HepG2 (cell line): ENCODE data around the gene CDT1. TPM values are rescaled to one million over a fixed set of nuclear protein-coding genes. Genes with fewer than 3 reads are reported as not detected.

Experiments used
- CBX2 ChIP-seq, 2 experiments: fragments of 200-600 bp in 1 of 2; sonication (generic); formaldehyde crosslinking in 1 of 2; IDR thresholded peaks; 2 replicates each; pipeline versions ENCODE4 v1.7.0 to v1.8.1; 2018 to 2022; ENCODE audit warnings: low read depth in 2 of 2, low read length in 1 of 2, mild to moderate bottlenecking in 1 of 2, missing genetic modification reagents in 1 of 2
- IRX3 ChIP-seq: sonication (generic); formaldehyde crosslinking; IDR thresholded peaks from 2 replicates; pipeline ENCODE4 v1.8.1; 2023; ENCODE audit warnings: mild to moderate bottlenecking, low read depth, missing genetic modification reagents, borderline replicate concordance
- KDM5B ChIP-seq: sonication (generic); formaldehyde crosslinking; IDR thresholded peaks from 2 replicates; pipeline ENCODE4 v1.4.0; 2020; ENCODE audit warnings: missing genetic modification reagents, mild to moderate bottlenecking, borderline replicate concordance
- KMT2B ChIP-seq: IDR thresholded peaks from 2 replicates; pipeline ENCODE4 v1.6.1; 2016; ENCODE audit warnings: missing genetic modification reagents, missing compliant biosample characterization
- MBD4 ChIP-seq: IDR thresholded peaks from 2 replicates; pipeline ENCODE4 v1.6.1; 2012; ENCODE audit warnings: low read length, inconsistent platforms, borderline replicate concordance
- MXI1 ChIP-seq: IDR thresholded peaks from 3 replicates; pipeline ENCODE4 v1.6.1; 2012; ENCODE audit warnings: low read depth, low read length, inconsistent platforms, borderline replicate concordance
- NBN ChIP-seq: fragments of 450-650 bp; conservative IDR thresholded peaks from 2 replicates; pipeline ENCODE4 v1.6.1; 2017
- RARA ChIP-seq: IDR thresholded peaks from 2 replicates; pipeline ENCODE4 v1.6.1; 2016; ENCODE audit warnings: missing genetic modification reagents, missing compliant biosample characterization
- RBAK ChIP-seq: sonication (generic); formaldehyde crosslinking; IDR thresholded peaks from 2 replicates; pipeline ENCODE4 v1.5.1; 2020; ENCODE audit warnings: mild to moderate bottlenecking, missing genetic modification reagents
- REPIN1 ChIP-seq: sonication (generic); formaldehyde crosslinking; IDR thresholded peaks from 2 replicates; pipeline ENCODE4 v1.8.0; 2022; ENCODE audit warnings: missing genetic modification reagents, low read depth, mild to moderate bottlenecking, borderline replicate concordance
- TCF12 ChIP-seq, 2 experiments: fragments of 450-650 bp in 1 of 2; sonication (generic) in 1 of 2; formaldehyde crosslinking in 1 of 2; IDR thresholded peaks; 2 replicates each; pipeline versions ENCODE4 v1.6.1 to v1.8.0; 2017 to 2022; ENCODE audit warnings: antibody characterized with exemption in 1 of 2, mild to moderate bottlenecking in 1 of 2, missing genetic modification reagents in 1 of 2, moderate library complexity in 1 of 2
- ZFP41 ChIP-seq: sonication (generic); formaldehyde crosslinking; IDR thresholded peaks from 2 replicates; pipeline ENCODE4 v1.4.0; 2020; ENCODE audit warnings: mild to moderate bottlenecking, missing genetic modification reagents, borderline replicate concordance
- ZFY ChIP-seq: sonication (generic); formaldehyde crosslinking; IDR thresholded peaks from 2 replicates; pipeline ENCODE4 v1.4.0; 2020; ENCODE audit warnings: missing genetic modification reagents
- ZNF7 ChIP-seq: IDR thresholded peaks from 2 replicates; pipeline ENCODE4 v1.6.1; 2016; ENCODE audit warnings: missing biosample characterization, missing genetic modification reagents
- ZNF75D ChIP-seq: sonication (generic); formaldehyde crosslinking; IDR thresholded peaks from 2 replicates; pipeline ENCODE4 v1.8.1; 2023; ENCODE audit warnings: missing genetic modification reagents, mild to moderate bottlenecking, borderline replicate concordance
- ZNF83 ChIP-seq: sonication (generic); formaldehyde crosslinking; IDR thresholded peaks from 2 replicates; pipeline ENCODE4 v1.4.0; 2020; ENCODE audit warnings: missing genetic modification reagents, mild to moderate bottlenecking, borderline replicate concordance
- polyA plus RNA-seq, 8 experiments: library from polyadenylated mRNA; depleted of rRNA in 3 of 8; stranded (reverse) in 7 of 8; unstranded in 1 of 8; fragments of >200 nt; fragmentation: Illumina TruSeq in 4 of 8; extraction: Trizol in 4 of 8; gene quantifications; 2 replicates each; pipeline versions ENCODE4 v1.2.1 to v1.2.3, GENCODE V29; 2011 to 2016; ENCODE audit warnings: low read depth in 4 of 8, missing spikeins in 1 of 8, mixed read lengths in 1 of 8; ENCODE audit not compliant: insufficient read depth in 1 of 8
- total RNA-seq, 5 experiments: library from RNA; depleted of rRNA; stranded (reverse); fragments of >200 nt; fragmentation: Illumina TruSeq; extraction: Trizol; gene quantifications; 2 replicates each; pipeline ENCODE4 v1.2.3, GENCODE V29; 2016; ENCODE audit warnings: low read depth in 1 of 5
- TF ChIP-seq, protein P1 (sequence below), 2 experiments: sonication (generic) in 1 of 2; formaldehyde crosslinking in 1 of 2; IDR thresholded peaks; 2 replicates each; pipeline versions ENCODE4 v1.6.1 to v1.9.0; 2014 to 2022; ENCODE audit warnings: antibody characterized with exemption in 1 of 2, borderline replicate concordance in 1 of 2, inconsistent platforms in 1 of 2, low read depth in 1 of 2, missing genetic modification reagents in 1 of 2
- TF ChIP-seq, protein P2 (sequence below): sonication (generic); formaldehyde crosslinking; IDR thresholded peaks from 2 replicates; pipeline ENCODE4 v1.5.0; 2020; ENCODE audit warnings: mild to moderate bottlenecking, missing genetic modification reagents
- TF ChIP-seq, protein P3 (sequence below), 2 experiments: fragments of 450-650 bp in 1 of 2; sonication (generic) in 1 of 2; formaldehyde crosslinking; IDR thresholded peaks; 2 replicates each; pipeline versions ENCODE4 v1.5.0 to v1.8.0; 2020 to 2022; ENCODE audit warnings: mild to moderate bottlenecking in 1 of 2, missing genetic modification reagents in 1 of 2

The CDT1 gene
- total and polyA plus RNA-seq, 2 of the 13 experiments (the other 11 are each of a cell fraction or from before 2014, with no cell fraction given): 23.1 to 23.8 TPM

DNA sequence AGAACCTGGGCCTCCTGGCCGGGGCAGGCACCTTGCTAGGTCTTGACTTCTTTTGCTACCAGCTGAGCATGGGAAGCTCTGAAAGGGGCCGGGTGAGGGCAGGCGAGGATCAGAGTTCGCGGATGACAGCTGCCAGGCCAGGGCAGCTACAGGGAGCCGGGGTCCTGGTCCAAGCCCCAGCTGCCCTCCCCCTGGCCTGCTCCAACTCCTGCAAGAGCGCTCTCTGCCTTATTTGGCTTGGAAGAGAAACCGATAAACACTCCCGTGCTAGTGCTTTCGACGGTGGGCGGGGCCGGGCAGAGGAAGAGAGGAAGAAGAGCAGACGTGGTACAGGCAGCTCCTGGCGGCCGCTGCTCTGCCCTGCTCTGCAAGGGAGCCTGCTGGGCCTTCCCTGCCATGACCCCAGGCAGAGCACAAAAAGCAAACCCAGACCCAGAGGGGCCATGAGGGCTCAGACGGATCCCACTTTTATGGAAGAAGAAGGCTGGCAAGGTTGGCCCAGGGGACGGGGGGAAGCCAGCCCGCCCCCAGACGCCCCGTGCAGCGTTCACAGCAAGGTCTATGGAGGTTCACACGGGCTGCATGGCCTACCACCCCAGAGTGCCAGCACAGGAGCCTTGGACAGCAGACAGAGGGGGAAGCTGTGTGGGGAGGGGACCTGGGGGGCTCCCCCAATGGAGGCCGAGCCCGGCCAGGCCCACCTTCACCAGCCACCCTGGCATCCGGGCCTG lies 44.2 kb upstream of the CDT1 start (continued):
- TF ChIP-seq, protein P1, sequence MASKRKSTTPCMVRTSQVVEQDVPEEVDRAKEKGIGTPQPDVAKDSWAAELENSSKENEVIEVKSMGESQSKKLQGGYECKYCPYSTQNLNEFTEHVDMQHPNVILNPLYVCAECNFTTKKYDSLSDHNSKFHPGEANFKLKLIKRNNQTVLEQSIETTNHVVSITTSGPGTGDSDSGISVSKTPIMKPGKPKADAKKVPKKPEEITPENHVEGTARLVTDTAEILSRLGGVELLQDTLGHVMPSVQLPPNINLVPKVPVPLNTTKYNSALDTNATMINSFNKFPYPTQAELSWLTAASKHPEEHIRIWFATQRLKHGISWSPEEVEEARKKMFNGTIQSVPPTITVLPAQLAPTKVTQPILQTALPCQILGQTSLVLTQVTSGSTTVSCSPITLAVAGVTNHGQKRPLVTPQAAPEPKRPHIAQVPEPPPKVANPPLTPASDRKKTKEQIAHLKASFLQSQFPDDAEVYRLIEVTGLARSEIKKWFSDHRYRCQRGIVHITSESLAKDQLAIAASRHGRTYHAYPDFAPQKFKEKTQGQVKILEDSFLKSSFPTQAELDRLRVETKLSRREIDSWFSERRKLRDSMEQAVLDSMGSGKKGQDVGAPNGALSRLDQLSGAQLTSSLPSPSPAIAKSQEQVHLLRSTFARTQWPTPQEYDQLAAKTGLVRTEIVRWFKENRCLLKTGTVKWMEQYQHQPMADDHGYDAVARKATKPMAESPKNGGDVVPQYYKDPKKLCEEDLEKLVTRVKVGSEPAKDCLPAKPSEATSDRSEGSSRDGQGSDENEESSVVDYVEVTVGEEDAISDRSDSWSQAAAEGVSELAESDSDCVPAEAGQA (IDR thresholded peaks at IDR 0.05; ENCODE audit: low read depth): no peak
- TF ChIP-seq, protein P1 (CRISPR knock-in tag; IDR thresholded peaks at IDR 0.05; ENCODE audit: borderline replicate concordance): no peak
- TF ChIP-seq RBAK (CRISPR knock-in tag): 0 out of 2 replicates have a peak, but pooled peaks have one; percentile 6
- TF ChIP-seq ZFP41 (CRISPR knock-in tag): no peak
- peak; percentile 82; the same call in 1 of the 2 replicates for TF ChIP-seq KDM5B (CRISPR knock-in tag)
- TF ChIP-seq TCF12 (IDR thresholded peaks at IDR 0.05): no peak
- TF ChIP-seq TCF12 (CRISPR knock-in tag; IDR thresholded peaks at IDR 0.05): no peak
- no peak for TF ChIP-seq MBD4
- peak; percentile 91; the same call in 1 of the 3 replicates for TF ChIP-seq MXI1
- TF ChIP-seq, protein P2, sequence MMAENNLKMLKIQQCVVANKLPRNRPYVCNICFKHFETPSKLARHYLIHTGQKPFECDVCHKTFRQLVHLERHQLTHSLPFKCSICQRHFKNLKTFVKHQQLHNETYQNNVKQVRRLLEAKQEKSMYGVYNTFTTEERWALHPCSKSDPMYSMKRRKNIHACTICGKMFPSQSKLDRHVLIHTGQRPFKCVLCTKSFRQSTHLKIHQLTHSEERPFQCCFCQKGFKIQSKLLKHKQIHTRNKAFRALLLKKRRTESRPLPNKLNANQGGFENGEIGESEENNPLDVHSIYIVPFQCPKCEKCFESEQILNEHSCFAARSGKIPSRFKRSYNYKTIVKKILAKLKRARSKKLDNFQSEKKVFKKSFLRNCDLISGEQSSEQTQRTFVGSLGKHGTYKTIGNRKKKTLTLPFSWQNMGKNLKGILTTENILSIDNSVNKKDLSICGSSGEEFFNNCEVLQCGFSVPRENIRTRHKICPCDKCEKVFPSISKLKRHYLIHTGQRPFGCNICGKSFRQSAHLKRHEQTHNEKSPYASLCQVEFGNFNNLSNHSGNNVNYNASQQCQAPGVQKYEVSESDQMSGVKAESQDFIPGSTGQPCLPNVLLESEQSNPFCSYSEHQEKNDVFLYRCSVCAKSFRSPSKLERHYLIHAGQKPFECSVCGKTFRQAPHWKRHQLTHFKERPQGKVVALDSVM (CRISPR knock-in tag): 0 out of 2 replicates have a peak, but pooled peaks have one; percentile 23
- peak; percentile 80 for TF ChIP-seq ZFY (CRISPR knock-in tag)
- peak; percentile 54 for TF ChIP-seq RARA (CRISPR knock-in tag)
- TF ChIP-seq, protein P3, sequence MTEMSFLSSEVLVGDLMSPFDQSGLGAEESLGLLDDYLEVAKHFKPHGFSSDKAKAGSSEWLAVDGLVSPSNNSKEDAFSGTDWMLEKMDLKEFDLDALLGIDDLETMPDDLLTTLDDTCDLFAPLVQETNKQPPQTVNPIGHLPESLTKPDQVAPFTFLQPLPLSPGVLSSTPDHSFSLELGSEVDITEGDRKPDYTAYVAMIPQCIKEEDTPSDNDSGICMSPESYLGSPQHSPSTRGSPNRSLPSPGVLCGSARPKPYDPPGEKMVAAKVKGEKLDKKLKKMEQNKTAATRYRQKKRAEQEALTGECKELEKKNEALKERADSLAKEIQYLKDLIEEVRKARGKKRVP (CRISPR knock-in tag; IDR thresholded peaks at IDR 0.05): no peak
- no peak for TF ChIP-seq ZNF83
- 0 out of 2 replicates have a peak, but pooled peaks have one; percentile 21 for TF ChIP-seq KMT2B
- no peak for TF ChIP-seq ZNF75D (CRISPR knock-in tag)
- TF ChIP-seq IRX3 (CRISPR knock-in tag): 0 out of 2 replicates have a peak, but pooled peaks have one; percentile 41
- peak; percentile 49; the same call in 1 of the 2 replicates for TF ChIP-seq REPIN1 (CRISPR knock-in tag)
- no peak for TF ChIP-seq CBX2 (IDR thresholded peaks at IDR 0.05; ENCODE audit: low read depth, low read length)
- TF ChIP-seq CBX2 (CRISPR knock-in tag; IDR thresholded peaks at IDR 0.05; ENCODE audit: low read depth): no peak
- TF ChIP-seq NBN: no peak
- no peak for TF ChIP-seq ZNF7 (CRISPR knock-in tag)
